GM21367 (cell line): ENCODE data around the gene LRP5.

ENCODE experiments used
- ATAC-seq: cut with Tn5 transposase; IDR thresholded peaks from one replicate; pipeline ENCODE4 v1.9.1; 2021; ENCODE audit not compliant: unreplicated experiment

LRP5 gene

DNA sequence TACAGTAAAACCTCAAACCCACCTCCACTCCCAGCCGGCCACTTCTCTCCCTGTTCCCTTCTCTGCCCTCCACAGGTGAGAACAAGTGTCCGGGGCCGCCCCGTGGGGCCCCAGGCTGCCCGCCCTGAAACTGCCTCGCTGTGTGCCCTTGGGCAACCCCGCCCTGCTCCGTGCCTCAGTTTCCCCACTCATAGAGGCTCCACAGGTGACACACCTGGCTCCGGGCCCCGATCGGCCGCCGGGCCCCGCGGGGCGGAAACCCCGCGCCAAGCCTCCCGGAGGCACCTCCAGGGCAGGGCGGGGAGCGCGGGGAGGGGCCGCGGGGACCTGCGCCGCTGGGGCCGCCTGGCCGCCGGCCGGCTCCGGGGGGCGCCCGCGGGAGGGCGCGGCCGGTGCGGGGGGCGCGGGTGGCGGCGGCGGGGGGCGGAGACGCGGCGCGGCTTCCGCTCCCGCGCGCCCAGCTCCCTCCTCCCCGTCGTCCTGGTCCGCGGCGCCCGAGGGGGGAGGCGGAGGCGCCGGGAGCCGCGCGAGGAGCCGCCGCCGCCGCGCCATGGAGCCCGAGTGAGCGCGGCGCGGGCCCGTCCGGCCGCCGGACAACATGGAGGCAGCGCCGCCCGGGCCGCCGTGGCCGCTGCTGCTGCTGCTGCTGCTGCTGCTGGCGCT lies at the start of gene LRP5:
Gene LRP5 (plus strand): TSS at position 475 of the 663 bp plus-strand sequence. CDS start 124 bp downstream, at position 599.
- ATAC-seq: no peak

DNA sequence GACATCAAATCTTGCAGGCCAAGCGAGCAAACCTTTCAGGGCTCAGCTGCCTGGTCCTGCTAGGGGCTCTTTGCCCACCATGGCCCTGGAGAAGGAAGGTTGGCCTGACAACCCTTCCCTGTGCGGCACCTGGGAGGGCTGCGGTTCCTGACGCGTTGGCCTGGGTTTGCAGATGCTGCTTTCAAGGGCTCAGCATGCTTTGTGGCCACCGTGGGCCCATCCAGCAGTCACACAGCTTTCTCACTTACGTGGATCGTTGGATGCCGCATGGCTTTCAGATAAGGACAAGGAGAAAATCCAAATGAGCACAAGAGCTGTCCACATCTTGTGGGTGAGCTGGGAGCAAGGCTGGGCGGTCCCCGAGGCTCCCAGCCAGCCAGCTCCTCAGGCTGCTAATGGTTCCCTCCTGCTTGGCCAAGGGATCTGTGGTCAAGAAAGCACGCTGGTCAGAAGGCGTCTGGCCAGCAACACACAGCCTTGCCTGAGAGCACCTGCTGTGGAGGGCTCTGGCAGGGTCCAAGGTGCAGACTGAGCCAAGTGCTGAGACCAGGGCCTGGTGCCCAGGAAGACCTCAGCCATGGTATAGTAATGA lies 48.9 kb upstream of the LRP5 start:
- no peak for ATAC-seq

DNA sequence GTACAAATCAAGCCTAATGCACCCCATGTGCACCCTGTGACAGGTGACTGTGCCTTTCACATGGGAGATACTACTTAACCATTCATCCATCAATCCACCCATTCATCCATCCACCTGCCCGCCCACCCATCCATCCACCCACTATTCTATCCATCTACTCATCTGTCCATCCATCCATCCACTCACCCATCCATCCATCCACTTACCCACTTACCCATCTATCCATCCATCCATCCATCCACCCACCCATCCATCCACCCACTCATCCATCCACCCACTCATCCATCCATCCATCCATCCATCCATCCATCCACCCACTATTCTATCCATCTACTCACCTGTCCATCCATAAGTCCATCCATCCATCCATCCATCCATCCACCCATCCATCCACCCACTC lies 48.1 kb upstream of the LRP5 start:
- ATAC-seq: no peak

DNA sequence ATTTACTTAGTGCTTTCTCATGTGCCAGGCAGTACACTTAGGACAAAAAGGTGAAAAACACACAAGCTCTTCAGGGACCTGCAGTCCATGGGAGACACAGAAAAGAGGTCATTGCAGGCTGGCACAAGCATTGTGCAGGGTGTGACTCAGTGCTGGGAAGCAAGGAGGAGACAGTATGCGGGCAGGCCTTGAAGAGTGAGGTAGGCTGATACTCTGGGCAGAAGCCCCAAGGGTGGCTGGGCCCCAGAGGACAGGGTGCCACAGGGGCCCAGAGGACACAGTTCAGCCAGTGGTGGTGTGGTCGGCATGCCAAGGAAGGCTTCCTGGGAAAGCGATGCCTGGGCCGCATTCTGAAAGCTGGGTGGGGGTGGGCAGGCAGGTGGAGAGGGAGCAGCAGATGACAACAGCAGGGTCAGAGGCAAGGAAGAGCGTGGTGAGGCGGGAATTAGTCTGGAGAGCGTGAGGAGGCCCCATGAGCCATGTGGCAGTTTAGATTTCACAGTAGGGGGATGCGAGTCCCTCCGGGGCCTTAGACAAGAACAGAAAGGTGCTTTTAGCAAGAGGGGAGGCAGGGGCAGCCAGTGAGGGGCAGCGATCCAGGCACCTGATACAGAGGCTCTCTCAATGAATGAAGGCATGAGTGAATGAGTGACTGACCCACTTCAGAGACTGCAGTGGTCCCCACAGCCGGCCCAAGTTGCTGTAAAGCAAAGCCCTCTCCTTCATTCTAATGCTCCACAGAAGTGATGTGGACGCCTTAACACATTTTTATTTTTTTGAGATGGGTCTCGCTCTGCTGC lies 47.5 kb upstream of the LRP5 start:
- no peak for ATAC-seq

DNA sequence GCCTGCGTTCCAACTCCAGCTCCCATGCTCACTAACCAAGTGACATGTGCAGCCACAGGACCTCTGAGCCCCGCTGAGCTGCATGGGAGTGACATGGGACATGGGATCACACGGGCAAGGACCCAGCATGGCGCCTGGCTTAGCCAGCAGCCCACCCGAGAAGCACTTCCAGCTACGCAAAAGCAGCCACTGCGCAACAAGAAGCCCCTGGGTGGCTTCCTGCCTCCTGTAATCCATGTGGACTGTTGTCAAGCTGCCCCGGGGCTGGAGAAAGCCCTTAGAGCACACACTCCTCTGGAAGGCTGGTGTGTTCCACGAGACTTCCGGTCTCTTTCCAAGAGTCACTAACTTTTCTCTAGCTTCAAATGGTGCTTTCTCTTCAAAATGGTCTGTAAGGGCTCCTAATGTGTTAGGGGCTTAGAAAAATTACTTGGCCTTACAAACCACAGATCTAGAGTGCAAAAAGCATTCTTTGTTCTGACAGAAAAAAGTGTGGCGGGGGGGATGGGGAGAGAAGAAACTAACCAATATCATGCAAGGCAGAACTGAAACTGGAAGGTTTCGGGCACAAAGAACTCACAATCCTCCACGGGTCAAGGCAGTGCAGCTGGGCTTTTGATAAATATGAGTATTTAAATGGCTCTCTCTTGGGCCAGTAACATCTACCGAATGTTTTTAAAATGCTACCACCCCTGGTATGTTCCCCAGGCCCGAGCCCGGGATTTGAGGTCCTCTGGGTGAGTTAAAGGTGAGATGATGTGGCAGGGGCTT lies 46.1 kb upstream of the LRP5 start:
- peak; percentile 41 for ATAC-seq

DNA sequence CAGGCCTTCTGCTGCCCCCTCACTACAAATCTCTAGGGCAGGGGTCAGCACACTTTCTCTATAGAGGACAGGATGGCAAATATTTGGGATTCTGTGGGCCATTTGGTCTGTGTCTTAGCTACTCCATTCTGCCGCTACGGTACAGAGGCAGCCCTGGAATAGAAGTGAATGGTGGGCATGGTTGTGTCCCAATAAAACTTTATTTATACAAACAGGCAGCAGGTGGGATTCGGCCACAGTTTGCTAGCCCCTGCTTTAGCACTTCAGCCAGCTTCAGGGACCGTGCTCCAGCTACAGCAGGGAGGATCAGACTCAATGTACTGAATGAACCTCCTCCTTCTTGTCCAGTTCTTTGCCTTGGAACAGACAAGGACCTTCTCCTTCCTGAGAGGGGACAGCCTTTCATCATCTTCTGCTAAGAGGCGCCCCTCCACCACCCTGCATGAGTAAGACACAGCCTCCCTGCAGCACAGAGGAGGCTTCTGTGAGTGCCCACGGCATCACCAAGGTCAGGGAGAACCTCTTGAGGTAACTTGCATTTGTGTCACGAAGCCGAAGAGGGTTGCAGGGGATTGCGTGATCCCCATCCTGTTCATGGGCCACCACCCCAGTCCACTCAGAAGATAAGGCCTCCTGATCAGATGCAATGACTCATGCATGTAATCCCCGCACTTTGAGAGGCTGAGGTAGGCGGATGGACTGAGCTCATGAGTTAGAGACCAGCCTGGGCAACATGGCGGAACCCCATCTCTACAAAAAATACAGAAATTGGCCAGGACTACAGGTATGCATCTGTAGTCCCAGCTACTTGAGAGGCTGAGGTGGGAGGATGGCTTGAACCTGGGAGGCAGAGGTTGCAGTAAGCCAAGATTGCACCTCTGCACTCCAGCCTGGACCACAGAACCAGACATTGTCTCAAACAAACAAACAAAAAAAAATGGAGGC lies 45.2 kb upstream of the LRP5 start:
- ATAC-seq: no peak

DNA sequence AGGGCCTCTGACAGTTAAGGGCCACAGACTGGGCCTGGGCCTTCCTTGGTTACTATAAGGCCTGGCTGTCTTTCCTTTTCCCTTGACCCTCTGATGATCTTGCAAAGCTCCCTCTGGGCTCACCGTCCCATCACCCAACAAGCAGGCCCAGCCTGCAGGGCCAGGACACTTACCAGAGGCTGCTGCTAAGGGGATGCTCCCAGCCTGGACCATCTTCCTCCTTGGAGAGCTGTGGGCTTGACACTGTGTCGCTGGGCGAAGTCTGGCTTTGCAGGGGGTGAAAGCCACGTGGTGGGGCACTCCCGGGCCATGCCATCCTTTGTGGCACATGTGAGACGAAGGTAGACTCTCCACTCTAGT lies 44.5 kb upstream of the LRP5 start:
- no peak for ATAC-seq

DNA sequence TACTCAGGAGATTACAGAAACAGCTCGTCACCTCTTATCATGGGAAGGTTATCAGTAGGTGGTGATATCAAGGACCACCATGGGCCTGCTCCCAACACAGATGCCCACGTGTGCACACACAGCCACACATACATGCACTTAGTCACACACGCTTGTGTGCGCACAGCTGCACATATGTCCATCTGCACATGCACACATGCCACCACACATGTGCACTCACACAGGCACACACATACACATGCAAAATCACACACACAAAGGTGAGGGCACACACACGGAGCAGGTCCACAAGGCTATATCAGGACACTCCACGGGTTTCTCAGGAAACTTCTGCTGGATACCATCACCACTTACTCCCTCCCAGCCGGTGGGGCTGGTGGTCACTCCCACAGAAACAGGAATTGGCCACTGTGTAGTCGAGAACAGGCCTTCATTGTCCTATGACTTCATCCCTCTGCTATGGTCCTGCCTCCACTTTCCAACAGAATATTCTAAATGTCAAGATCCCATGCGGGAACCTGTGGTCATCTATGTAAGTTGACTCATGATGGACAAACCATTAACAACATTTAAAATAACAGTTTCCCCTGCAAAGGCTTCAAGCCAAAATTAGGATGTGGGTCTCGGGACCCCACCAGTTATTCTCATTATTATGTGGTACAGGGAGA lies 42.8 kb upstream of the LRP5 start:
- no peak for ATAC-seq

DNA sequence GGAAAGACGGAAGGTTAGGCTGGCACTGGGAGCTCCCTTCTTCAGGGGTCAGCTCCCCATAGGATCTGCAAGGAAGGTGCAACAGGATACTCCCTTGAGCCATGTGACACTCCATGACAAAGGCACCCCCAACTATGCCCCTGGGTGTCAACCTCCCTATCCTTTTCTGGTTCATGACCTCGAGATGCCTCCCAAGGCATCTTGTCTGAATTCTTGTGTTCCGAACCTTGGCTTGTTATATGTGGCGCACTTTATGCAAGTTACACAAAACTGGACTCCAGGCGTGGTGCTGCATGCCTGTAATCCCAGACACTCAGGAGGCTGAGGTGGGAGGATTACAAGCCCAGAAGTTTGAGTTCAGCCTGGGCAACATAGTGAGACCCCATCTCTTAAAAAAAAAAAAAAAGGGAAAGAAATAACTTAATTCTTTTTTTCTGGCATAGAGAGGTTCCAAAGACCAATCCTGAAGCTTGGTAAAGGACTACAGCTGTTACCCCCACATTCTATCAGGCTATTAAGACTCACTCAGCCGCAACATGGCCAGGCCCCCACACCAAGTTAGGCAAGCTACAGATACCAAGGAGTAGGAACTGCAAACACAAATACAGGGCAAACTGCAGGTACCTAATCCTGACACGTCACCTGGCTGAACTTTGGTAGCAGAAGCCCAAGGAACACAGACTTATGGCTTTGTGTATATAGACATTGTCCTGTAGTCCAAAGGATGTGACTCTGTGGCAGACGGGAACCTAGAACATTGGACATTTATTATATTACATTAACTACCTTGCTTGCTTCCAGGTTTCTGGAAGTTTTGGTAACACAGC lies 42.0 kb upstream of the LRP5 start:
- ATAC-seq: no peak

DNA sequence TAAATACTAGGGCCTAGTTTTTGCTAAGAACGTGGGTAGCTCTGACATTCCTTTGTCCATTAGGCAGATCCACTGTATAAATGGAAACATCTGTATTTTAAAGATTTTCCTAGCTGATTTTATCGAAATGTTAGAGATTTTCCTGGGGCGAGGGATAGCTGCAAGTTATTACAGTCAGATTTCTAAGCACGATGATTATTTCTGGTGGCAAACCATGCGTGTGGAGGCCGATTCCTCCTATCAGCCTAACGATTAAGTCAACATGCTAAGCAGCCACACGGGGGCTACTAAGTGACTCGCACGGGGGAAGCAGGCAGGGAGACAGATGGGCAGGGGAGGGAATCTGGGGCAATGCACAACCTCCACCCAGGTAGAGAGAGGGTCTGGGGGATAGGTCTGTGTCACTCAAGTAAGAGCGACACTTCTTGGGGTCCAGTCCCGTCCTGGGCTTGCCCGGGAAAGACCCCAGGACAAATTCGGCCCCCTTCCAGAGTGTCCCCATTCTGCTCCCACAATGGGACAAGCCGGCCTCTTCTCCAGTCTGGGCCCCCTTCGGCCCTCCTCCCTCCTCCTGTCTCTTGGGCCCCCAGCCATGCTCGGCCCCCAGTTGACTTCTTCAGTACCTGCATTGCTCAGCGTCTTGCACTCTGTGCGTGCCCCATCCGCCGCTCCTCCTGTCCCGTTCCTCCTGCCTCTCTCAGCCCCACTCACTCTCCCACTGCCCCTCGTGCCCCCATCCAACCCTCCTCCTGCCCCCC lies 41.2 kb upstream of the LRP5 start:
- no peak for ATAC-seq

DNA sequence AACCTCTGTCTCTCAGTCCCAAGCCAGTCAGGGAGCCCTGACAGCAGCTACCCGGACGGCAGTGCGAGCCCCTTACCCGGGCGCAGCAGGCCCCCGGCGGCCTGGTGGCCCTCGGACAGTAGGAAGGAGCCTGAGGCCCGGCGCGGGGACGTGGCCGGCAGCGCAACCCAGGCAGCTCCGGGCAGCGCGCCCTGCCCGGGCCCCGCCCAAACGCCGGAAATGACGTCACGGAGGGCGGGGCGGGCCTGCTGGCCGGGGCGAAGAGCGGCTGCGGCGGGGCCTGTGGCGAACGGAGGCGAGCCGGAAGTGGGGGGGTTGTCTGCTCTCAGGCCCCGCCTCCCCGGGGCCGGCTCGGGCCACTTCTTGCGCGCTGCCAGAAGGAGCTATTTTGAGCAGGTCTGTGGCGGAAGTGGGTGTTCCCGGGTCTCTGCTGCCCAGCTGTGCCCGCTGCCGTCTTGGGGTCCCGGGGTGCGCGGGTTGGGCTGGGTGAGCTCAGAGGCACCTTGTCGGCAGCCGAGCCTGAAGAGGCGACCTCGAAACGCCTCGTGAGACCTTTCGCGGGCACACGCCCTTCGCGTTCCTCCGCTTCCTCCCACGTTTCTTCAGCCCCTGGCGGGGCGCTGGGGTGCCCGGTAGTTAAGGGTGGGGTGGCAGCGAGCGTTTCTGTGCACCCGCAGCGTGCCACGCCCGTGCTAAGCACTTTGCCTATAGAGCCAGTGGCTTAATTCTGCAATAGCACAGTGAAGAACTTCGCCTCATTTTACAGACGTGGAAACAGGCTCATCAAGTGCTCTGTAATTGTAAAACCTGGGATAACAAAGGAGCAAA lies 40.4 kb upstream of the LRP5 start, which contains the start of gene C11orf24:
Gene C11orf24 (minus strand): TSS at position 193 of the 828 bp plus-strand sequence. CDS start 8,206 bp downstream, outside the sequence.
- ATAC-seq: peak; percentile 53

DNA sequence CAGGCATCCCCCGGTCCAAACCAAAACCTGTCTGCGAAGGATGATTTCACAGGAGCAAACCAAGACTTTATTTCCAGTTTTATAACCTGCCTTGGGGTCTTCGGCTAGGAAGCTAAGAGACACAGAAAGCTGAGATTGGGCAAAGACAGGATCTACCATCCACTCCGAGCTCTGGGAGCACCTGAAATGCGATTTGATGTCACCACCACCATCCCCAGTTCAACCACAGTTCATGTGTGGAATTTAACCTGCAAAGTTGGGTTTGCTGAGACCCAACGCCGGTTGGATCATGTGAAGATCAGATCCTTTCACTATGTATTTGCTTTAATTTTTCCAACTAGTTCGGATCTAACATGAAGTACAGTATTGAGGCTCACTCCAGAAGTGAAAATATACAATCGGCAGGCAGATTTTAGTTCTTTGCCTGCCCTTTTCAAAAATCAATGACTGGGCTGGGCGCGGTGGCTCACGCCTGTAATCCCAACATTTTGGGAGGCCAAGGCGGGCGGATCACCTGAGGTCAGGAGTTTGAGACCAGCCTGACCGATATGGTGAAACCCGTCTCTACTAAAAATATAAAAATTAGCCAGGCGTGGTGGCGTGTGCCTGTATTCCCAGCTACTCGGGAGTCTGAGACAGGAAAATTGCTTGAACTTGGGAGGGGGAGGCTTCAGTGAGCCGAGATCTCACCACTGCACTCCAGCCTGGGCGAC lies 39.2 kb upstream of the LRP5 start:
- no peak for ATAC-seq

DNA sequence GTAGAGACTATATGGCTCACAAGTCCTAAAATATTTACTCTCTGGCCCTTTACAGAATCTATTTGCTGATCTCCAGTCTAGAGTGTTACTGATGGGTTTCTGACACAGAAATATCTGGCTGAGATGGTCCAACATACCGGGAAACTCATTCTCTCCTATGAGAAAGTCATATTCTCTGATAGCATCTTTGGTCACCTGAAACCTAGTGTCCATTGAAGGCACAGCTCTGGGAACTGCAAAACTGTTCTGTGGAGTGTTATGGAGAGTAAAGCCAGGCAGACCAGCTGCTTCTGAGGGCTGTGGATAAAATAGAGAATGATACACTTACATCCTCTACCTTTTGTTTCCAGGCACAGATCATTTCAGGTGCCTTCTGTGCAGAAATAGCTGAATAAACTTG lies 38.1 kb upstream of the LRP5 start:
- ATAC-seq: no peak

DNA sequence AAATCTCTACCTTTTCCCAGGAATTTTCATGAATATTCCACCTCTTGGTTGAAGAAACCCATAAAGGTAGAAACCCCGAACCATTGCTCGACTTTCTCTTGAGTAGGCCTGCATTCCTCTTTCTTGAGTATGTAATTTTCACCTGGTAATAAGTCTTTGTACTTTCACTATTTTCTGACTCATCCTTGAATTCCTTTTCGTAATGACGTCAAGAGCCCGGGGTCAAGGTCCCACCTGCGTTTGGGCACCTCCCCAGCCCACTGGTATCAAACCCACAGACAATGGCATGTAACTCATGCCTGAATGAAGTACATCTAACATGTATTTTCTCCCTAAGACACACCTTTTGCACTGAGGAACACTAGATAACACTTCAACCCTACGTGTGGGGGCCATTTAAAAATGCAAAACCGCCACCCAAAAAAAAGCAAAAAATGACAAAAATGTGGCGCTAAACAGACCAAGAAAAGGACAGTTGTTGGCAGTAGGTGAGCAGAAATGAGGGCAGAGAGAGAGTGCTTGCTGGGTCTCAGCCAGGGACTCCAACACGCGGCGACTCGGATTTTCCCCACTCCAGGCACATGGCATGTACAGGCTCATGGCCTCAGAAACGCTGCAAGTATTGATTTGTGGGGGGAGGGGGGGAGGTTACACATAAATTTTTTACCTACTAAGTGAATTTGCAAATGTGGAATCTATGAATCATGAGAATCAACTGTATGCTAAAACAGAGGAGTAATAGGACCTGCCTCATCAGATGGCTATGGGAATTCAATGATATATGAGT lies 36.5 kb upstream of the LRP5 start:
- ATAC-seq: no peak

DNA sequence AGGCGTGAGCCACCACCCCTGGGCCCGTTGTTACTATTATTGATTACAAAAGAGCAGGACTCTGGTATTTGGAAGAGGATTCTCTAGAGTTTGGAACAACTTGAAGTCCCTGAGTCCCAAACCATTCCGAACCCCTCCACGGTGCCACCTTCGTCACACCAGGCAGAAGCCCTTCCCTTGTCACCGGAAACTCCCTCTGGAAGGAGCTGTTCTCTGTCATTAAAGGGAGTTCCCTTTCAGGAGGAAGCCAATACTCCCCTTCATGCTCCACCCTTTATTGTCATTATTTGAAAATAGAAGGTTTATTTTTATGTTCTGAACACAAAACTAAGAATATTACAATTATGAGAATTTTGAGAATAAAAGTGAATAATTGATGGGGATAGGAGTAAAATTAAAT lies 35.5 kb upstream of the LRP5 start:
- no peak for ATAC-seq

DNA sequence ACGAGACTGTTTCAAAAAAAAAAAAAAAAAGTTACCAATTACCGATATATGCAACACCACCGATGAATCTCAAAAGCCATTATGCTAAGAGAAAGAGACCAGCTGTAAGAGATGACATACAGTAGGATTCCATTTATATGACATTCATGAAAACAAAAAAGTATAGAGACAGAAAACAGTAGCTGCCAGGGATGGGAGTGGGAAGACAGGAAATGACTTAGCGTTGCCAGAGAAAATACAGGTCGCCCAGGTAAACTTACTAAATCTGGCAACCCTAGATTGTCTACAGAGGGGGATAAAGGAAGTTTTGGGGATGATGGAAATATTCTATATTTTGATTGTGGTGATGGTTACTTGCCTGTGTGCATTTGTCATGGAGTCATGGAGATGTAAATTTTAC lies 32.7 kb upstream of the LRP5 start:
- no peak for ATAC-seq
